NB4 (cell line): ENCODE measurements around the gene ZBTB20.

Source experiments
- DNase-seq: peaks from one replicate; pipeline ENCODE4 v3.0.0; 2010; ENCODE audit warnings: low read depth
- H3K4me3 ChIP-seq: one replicate; pipeline ENCODE4 v1.5.1; 2011; ENCODE audit warnings: mild to moderate bottlenecking, low read depth, low read length, moderate library complexity
- CTCF ChIP-seq: IDR thresholded peaks from one replicate; pipeline ENCODE4 v1.5.1; 2012; ENCODE audit warnings: low read depth, low read length
- MAX ChIP-seq: IDR thresholded peaks from 2 replicates; pipeline ENCODE4 v1.6.1; 2011; ENCODE audit warnings: low read depth, low read length
- MYC ChIP-seq: IDR thresholded peaks from 2 replicates; pipeline ENCODE4 v1.6.1; 2011; ENCODE audit warnings: low read depth, low read length
- POLR2A ChIP-seq: IDR thresholded peaks from 2 replicates; pipeline ENCODE4 v1.6.1; 2011; ENCODE audit warnings: mild to moderate bottlenecking; ENCODE audit not compliant: insufficient read length; ENCODE audit errors: extremely low read depth

ZBTB20 gene

GRCh38 chr3:114856835-114857234, 290.3 kb downstream of the ZBTB20 start:
- no peak overlapping the region for H3K4me3 ChIP-seq
- no peak for DNase-seq
- TF ChIP-seq MAX: no peak
- TF ChIP-seq POLR2A: no peak
- no peak for TF ChIP-seq CTCF
- TF ChIP-seq MYC: no peak

- no peak for DNase-seq
- no peak for TF ChIP-seq CTCF
- TF ChIP-seq MYC: no peak
- no peak for TF ChIP-seq MAX
- no peak for TF ChIP-seq POLR2A
- H3K4me3 ChIP-seq: no peak overlapping the region
Measured at GRCh38 chr3:114855839-114856238, 291.2 kb downstream of the ZBTB20 start.

GRCh38 chr3:114852966-114853365, 294.1 kb downstream of the ZBTB20 start:
- no peak overlapping the region for H3K4me3 ChIP-seq
- TF ChIP-seq MYC: no peak
- TF ChIP-seq MAX: no peak
- no peak for TF ChIP-seq POLR2A
- TF ChIP-seq CTCF: no peak
- no peak for DNase-seq

GRCh38 chr3:114850898-114851297, 296.2 kb downstream of the ZBTB20 start:
- no peak overlapping the region for H3K4me3 ChIP-seq
- DNase-seq: no peak
- TF ChIP-seq CTCF: no peak
- TF ChIP-seq MAX: no peak
- TF ChIP-seq MYC: no peak
- TF ChIP-seq POLR2A: no peak

GRCh38 chr3:114848643-114849350, 298.3 kb downstream of the ZBTB20 start:
- DNase-seq: no peak

More at GRCh38 chr3:114848643-114849350, 298.3 kb downstream of the ZBTB20 start:
- no peak overlapping the region for H3K4me3 ChIP-seq
- TF ChIP-seq MYC (no peak), MAX (no peak), POLR2A (no peak), CTCF (no peak)
